HG03066 (cell line): ENCODE results near the gene SAP130.
"Not testable (repeated sequence)": the region's sequence is repeated elsewhere in the genome, so short reads cannot be mapped to it uniquely, and the experiment has no call there.

Source experiments
- ATAC-seq: cut with Tn5 transposase; IDR thresholded peaks from one replicate; pipeline ENCODE4 v1.9.1; 2021; ENCODE audit warnings: low read depth; ENCODE audit not compliant: unreplicated experiment

SAP130 gene

GRCh38 chr2:127953849-127954248, 74.0 kb downstream of the SAP130 start:
- ATAC-seq: no peak

DNA sequence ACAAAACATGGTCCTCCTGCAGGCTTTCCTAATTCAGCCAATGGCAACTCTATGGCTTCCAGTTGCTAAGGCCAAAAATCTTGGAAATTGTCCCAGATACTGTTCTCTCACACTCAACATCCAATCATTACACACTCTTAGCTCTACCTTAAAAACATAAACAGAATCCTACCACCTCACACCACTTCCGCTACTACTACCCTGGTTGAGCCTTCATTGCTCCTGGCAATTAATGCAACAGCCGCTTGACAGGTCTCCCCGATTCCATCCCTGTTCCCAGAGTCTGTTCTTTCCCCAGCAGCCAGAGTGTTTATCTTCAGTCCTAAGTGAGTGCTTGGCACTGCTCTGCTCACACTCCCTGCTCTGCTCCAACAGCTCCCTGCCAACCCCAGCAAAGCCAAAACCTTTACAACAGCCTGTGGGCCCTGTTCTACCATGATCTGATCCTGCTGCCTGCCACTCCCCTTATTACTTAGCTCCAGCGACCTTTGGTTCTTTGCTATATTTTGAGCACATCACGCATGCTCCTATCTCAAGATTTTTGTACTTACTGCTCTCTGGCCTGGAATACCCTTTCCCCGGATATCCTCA, 74.6 kb downstream of the SAP130 start:
- no peak for ATAC-seq

DNA sequence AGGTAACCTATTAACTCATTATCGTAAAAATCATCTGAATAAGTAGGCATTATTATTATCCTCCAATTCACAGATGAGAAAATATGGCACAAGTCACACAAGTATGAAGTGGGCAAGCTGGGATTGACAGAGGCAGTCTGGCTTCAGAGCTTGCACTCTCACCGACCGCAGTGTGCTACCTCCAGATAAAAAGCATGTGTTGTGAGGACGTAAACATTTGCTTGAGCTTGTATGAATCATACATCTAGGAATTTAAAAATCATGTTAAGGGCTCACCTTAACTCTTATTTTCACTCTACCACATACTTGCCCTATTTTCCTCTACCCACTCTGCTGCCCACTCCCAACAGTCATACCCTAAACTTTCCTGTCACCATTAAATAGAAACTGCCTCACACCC, 76.8 kb downstream of the SAP130 start:
- no peak for ATAC-seq

DNA sequence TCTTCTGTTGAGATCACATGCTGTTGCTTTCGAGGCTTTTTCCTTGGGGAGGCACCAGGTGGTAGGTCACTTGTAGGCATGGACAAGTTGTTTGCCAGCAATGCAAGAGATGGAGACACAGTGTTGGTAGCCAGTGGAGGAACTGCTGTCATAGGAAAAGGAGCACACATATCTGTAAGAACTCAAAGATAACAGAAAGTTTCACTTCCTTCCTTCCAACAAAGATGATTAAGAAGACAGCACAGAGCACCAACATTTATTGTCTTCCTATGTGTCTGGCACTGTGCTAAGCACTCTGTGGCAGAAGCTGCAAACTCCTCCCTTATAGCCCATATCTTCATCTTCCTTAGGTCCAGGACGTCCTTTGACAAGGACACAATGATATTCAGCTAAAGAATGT, 77.6 kb downstream of the SAP130 start:
- ATAC-seq: no peak

GRCh38 chr2:127945281-127945680, 82.6 kb downstream of the SAP130 start:
- ATAC-seq: no peak

DNA sequence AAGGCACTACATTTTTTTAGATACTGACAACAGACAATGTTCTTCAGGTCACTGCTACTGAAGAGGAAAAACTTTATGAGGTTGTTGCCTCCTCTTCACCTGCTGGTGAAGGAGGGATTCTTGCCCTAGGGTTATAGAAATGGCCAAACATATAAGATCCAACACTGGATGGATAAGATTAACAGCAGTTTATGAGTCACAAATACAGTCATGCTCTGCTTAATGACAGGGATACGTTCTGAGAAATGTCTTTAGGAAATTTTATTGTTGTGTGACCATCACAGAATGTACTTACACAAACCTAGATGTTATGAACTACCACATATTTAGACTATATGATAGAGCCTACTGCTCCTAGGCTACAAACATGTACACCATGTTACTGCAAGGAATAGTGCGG, 84.7 kb downstream of the SAP130 start:
- no peak for ATAC-seq

DNA sequence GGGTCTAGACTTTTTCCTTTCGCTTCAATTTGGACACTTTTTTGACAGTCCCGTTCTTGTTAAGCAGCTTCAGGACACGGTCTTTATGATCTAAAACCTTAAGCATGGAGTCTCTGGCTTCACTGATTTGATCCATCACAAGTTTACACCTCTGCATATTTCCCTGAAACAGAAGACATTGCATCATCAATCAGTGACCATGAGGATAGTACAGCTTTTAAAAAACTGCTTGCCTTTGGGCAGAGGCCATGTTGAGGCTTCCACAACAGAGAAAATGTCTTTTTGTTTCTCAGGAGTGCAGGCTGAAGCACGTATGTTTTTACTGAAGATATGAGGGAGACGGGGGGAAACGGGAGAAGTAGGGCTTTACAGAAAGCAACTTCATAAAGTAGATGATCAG, 85.9 kb downstream of the SAP130 start:
- no peak for ATAC-seq

GRCh38 chr2:127941461-127941860, 86.4 kb downstream of the SAP130 start:
- no peak for ATAC-seq

DNA sequence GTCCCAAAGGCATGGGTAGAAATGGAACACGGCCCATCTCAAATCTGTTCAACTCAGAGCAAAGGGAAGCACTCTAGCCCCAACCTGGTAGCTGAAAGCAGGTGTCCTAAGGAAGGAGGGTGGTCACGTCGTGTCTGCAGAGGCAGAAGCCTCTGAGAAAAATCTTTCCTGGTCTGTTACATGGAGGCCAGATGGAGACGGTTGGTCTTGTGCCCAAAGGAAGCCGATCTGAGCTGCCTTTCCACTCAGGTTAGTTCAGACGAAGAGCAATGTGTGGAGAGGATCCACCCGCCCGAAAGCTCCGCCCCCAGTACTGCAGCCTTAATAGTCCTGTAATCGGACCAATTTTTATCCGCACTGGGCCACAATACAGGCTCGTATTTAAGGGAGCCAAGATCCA, 87.2 kb downstream of the SAP130 start:
- ATAC-seq: no peak

- no peak for ATAC-seq
Observed at GRCh38 chr2:127935337-127935736, 92.5 kb downstream of the SAP130 start.

- ATAC-seq: no peak
Observed at GRCh38 chr2:127932199-127932876, 95.5 kb downstream of the SAP130 start.

DNA sequence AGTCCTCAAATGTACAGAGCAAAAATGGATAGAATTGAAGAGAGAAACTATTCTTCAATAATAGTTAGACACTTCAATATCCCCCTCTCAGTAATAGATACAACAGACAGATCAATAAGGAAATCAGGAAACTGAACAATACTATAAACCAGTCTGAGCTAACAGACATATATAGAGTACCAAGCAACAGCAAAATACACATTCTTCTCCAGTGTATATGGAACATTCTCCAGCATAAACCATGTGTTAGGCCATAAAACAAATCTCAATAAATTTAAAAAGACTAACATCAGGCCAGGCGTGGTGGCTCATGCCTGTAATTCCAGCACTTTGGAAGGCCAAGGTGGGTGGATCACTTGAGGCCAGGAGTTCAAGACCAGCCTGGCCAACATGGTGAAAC, 98.4 kb downstream of the SAP130 start:
- no peak for ATAC-seq

GRCh38 chr2:127927384-127927783, 100.5 kb downstream of the SAP130 start:
- ATAC-seq: no peak

GRCh38 chr2:127917916-127918315, 109.9 kb downstream of the SAP130 start:
- ATAC-seq: no peak

GRCh38 chr2:127913808-127914457, 113.9 kb downstream of the SAP130 start:
- ATAC-seq: no peak

DNA sequence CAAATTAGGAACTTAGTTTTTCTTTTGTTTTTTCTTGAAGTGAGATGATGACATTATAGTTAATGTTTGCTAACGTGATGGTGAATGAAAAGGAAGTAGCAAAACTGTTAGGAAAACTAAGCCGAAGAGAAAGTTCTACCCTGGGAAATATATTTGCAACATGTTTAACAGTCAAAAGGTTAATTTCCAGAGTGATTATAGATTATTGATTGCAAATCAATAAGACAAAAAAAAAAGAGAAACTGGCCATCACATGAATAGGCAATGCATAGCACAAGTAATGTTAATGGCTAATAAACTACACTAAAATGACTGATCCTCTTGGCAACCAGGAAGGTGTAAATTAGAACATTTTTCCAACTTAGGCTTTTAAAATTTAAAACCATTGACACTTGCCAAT, 116.1 kb downstream of the SAP130 start:
- no peak for ATAC-seq

DNA sequence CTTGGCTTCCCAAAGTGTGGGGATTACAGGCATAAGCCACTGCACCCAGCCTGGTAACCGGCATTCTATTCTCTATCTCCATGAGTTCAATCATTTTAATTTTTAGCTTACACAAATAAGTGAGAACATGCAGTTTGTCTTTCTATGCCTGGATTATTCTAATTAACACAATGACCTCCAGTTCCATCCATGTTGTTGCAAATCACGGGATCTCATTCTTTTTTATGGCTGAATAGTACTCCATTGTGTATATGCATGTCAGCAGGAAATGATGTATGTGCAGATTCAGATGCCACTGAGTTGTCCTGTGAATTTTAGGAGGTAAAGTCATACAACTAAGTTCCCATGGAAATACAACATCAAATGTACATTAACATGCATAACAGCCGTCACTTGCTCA, 117.4 kb downstream of the SAP130 start:
- no peak for ATAC-seq

- no peak for ATAC-seq
Observed at GRCh38 chr2:127909019-127909418, 118.8 kb downstream of the SAP130 start.

- not testable (repeated sequence) for ATAC-seq
Observed at GRCh38 chr2:127907733-127908400, 120.0 kb downstream of the SAP130 start.

DNA sequence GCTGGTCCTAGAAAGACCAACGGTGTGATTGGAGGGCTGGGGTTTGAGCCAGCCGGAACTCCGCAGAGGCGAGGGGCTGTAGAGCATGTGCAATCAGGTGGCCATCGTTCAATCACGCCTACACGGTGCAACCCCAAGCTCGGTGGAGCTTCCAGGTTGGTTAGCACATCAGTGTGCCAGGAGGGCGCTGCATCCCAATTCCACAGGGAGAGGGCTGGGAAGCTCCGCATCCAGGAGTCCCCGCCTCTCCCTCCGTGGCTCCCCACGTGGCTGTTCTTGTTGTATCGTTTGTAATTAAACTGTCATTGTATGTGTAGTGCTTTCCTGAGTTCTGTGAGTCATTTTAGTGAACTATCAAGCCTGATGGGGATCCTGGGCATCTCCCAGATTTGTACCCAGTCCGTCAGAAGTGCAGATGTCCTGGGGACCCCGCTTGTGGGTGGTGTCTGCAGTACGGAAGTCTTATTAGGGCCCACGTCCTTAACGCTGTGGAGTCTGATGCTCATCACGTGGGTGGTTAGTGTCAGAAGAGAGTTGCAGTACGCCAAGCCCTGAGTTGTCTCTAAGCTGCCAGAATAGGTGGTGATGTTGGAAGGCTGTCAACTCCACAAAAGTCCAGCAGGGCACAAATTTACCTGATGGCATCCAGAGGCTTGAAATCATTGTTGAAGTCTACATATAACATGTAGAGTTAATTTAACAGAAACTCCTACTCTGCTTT, 121.5 kb downstream of the SAP130 start:
- ATAC-seq: no peak
